Osteoblast (primary cell): ENCODE results near the gene PPTC7. TPM values are rescaled to one million over a fixed set of nuclear protein-coding genes. Genes with fewer than 3 reads are reported as not detected.
"Not testable (repeated sequence)": the region's sequence is repeated elsewhere in the genome, so short reads cannot be mapped to it uniquely, and the experiment has no call there.

Experiments
- DNase-seq: peaks from one replicate; pipeline ENCODE4 v3.0.0; 2011; ENCODE audit warnings: low spot score, mixed read lengths; ENCODE audit not compliant: insufficient read length; ENCODE audit errors: missing footprints
- H2AFZ ChIP-seq: 2 replicates; pipeline ENCODE4 v1.6.0; 2011; ENCODE audit warnings: mild to moderate bottlenecking, low read length
- H3K27ac ChIP-seq: 2 replicates; pipeline ENCODE4 v1.5.1; 2011; ENCODE audit warnings: mild to moderate bottlenecking, low read depth, low read length, moderate library complexity
- H3K27me3 ChIP-seq: 2 replicates; pipeline ENCODE4 v1.6.0; 2012; ENCODE audit warnings: mild to moderate bottlenecking, control low read depth, inconsistent platforms, low read length, moderate library complexity; ENCODE audit not compliant: insufficient read depth
- H3K36me3 ChIP-seq: 2 replicates; pipeline ENCODE4 v1.5.1; 2011; ENCODE audit warnings: mild to moderate bottlenecking, low read length, control low read depth, moderate library complexity; ENCODE audit not compliant: insufficient read depth
- H3K4me1 ChIP-seq: 2 replicates; pipeline ENCODE4 v1.5.1; 2011; ENCODE audit warnings: mild to moderate bottlenecking, low read length, control low read depth, moderate library complexity; ENCODE audit not compliant: insufficient read depth
- H3K4me2 ChIP-seq: 2 replicates; pipeline ENCODE4 v1.6.0; 2011; ENCODE audit warnings: mild to moderate bottlenecking, low read length; ENCODE audit not compliant: insufficient read depth
- H3K4me3 ChIP-seq: fragments of 200-600 bp; sonication (generic); 3 replicates; pipeline ENCODE4 v1.5.1; 2012; ENCODE audit warnings: mild to moderate bottlenecking, low read length, inconsistent platforms; ENCODE audit not compliant: insufficient read depth
- H3K79me2 ChIP-seq: 2 replicates; pipeline ENCODE4 v1.6.0; 2012; ENCODE audit warnings: mild to moderate bottlenecking, low read length, control low read depth, inconsistent platforms; ENCODE audit not compliant: insufficient read depth
- H3K9me3 ChIP-seq: 2 replicates; pipeline ENCODE4 v1.5.1; 2011; ENCODE audit warnings: low read depth, low read length, control low read depth
- H4K20me1 ChIP-seq: 2 replicates; pipeline ENCODE4 v1.6.0; 2012; ENCODE audit warnings: mild to moderate bottlenecking, low read length, control low read depth; ENCODE audit not compliant: insufficient read depth
- CTCF ChIP-seq: IDR thresholded peaks from 2 replicates; pipeline ENCODE4 v1.5.1; 2011; ENCODE audit warnings: mild to moderate bottlenecking, low read depth, low read length, moderate library complexity; ENCODE audit errors: extremely low read depth
- total RNA-seq: library from RNA; depleted of rRNA; stranded (reverse); fragments of >200 nt; gene quantifications from 2 replicates; pipeline ENCODE4 v1.2.3, GENCODE V29; 2012

PPTC7 gene
- total RNA-seq, 1 donor, result 7.6 TPM

DNA sequence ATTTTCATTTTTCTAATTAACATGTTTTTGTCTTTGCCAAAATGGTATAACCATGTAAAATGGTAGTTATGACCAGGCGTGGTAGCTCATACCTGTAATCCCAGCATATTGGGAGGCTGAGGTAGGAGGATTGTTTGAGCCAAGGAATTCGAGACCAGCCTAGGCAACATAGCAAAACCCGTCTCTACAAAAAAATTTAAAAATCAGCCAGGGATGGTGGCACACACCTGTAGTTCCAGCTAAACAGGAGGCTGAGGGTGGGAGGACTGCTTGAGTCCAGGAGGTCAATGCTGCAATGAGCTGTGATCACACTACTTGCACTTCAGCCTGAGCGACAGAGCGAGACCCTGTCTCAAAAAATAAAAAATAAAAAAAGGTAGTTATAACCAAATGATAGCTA is 23.1 kb downstream of the PPTC7 start:
- peaks cover 56% of the 10 kb centered on the region for H3K79me2 ChIP-seq

GRCh38 chr12:110558945-110559344 is 24.2 kb downstream of the PPTC7 start:
- DNase-seq, H3K9me3 ChIP-seq, H3K27me3 ChIP-seq, H3K27ac ChIP-seq, H2AFZ ChIP-seq, H3K36me3 ChIP-seq, H3K4me2 ChIP-seq, H3K4me3 ChIP-seq: not testable (repeated sequence)
- H4K20me1 ChIP-seq, result peaks cover 22% of the 10 kb centered on the region
- peaks cover 30% of the 10 kb centered on the region for H3K4me1 ChIP-seq
- H3K79me2 ChIP-seq, result peaks cover 58% of the 10 kb centered on the region

More for the DNA sequence above, 23.1 kb downstream of the PPTC7 start:
- Histone ChIP-seq H3K4me2 (no peak overlapping the region), H3K4me1 (peaks cover 33% of the 10 kb centered on the region), H3K36me3 (no peaks in the 10 kb centered on the region), H4K20me1 (peaks cover 22% of the 10 kb centered on the region), H3K27ac (no peak overlapping the region), H2AFZ (no peak overlapping the region), H3K4me3 (no peak overlapping the region), H3K27me3 (no peaks in the 10 kb centered on the region), H3K9me3 (no peaks in the 10 kb centered on the region)
- TF ChIP-seq CTCF, result no peak
- DNase-seq, result no peak

GRCh38 chr12:110557300-110557699 is 25.8 kb downstream of the PPTC7 start:
- no peak overlapping the region for H3K4me3 ChIP-seq
- H3K36me3 ChIP-seq, result no peaks in the 10 kb centered on the region
- peaks cover 21% of the 10 kb centered on the region for H3K4me1 ChIP-seq
- no peak for DNase-seq
- no peaks in the 10 kb centered on the region for H3K27me3 ChIP-seq
- H2AFZ ChIP-seq, result no peak overlapping the region
- TF ChIP-seq CTCF, result no peak
- no peak overlapping the region for H3K27ac ChIP-seq
- no peaks in the 10 kb centered on the region for H3K9me3 ChIP-seq
- peaks cover 54% of the 10 kb centered on the region for H3K79me2 ChIP-seq
- peaks cover 23% of the 10 kb centered on the region for H4K20me1 ChIP-seq
- no peak overlapping the region for H3K4me2 ChIP-seq

DNA sequence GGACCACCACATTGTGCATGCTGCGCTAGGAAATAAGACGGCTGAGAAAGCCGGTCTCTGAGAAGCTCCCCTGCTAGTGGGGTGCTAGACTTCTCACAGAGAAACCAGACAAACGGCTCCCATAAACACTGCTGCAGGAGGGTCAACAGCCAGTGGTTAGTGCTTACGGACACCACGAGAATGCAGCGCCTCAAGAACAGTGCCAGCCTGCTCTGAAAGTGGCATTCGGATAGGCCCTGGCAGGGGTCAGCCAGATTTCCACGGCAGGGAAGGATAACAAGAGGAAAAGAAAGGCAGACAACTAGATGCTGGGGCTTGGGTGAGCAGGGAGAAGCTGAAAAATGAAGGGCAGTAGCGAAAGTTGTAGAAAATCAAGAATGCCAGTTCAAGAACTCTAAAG is 26.4 kb downstream of the PPTC7 start:
- Histone ChIP-seq H3K4me1 (peaks cover 19% of the 10 kb centered on the region), H3K36me3 (no peaks in the 10 kb centered on the region), H4K20me1 (peaks cover 25% of the 10 kb centered on the region), H2AFZ (no peak overlapping the region), H3K4me2 (no peak overlapping the region), H3K27me3 (no peaks in the 10 kb centered on the region), H3K4me3 (no peak overlapping the region), H3K27ac (no peak overlapping the region), H3K79me2 (peaks cover 52% of the 10 kb centered on the region), H3K9me3 (no peaks in the 10 kb centered on the region)
- no peak for DNase-seq
- TF ChIP-seq CTCF, result no peak
